ENCODE results near the gene FAM120B.

DNA sequence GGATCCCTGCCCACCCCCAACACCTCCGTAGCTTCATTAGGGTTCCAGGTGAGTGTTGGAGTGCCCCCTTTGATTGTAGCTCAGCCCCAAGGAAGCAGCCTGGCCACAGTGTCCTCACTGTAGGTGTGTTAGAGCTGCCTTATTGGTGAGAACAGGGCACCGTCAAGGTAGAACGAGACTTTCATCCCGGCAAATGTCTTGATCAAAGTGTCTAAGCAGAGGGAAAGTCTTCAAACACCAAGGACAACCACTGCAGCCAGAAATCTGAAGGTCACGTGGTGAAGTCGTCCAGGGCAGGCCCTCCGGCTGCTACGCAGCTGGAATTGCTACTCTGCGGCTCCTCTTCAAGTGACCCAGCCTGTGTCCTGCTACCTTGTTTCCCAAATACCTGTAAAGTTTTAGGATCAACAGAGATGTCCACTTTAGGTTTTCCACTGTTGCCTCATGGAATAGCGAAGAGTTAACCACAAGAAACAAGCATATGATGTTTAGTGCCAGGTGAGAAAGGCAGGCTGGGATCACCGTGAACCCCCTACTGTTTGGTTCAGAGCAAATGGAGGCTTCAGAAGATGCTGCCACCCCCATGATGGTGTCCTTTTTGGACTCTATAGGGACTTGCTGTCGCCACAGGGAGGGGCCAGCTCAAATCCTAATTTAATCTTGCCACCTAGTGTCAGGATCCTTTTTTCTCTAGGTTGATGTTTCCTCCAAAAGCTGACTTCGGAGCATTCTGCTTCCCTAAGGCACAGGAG, 14.0 kb upstream of the FAM120B start:
- TF ChIP-seq, protein P1, sequence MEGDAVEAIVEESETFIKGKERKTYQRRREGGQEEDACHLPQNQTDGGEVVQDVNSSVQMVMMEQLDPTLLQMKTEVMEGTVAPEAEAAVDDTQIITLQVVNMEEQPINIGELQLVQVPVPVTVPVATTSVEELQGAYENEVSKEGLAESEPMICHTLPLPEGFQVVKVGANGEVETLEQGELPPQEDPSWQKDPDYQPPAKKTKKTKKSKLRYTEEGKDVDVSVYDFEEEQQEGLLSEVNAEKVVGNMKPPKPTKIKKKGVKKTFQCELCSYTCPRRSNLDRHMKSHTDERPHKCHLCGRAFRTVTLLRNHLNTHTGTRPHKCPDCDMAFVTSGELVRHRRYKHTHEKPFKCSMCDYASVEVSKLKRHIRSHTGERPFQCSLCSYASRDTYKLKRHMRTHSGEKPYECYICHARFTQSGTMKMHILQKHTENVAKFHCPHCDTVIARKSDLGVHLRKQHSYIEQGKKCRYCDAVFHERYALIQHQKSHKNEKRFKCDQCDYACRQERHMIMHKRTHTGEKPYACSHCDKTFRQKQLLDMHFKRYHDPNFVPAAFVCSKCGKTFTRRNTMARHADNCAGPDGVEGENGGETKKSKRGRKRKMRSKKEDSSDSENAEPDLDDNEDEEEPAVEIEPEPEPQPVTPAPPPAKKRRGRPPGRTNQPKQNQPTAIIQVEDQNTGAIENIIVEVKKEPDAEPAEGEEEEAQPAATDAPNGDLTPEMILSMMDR (IDR thresholded peaks at IDR 0.05; ENCODE audit: low read depth, low read length) = no peak
- TF ChIP-seq EZH2phosphoT487 (IDR thresholded peaks at IDR 0.05; ENCODE audit: low read depth) = no peak
